GM12892 (cell line): ENCODE results near the gene IGLON5.

Source experiments
- POLR2A ChIP-seq: IDR thresholded peaks from 2 replicates; pipeline ENCODE4 v1.6.1; 2011; ENCODE audit warnings: low read depth, low read length, control low read depth
- POLR2AphosphoS5 ChIP-seq: IDR thresholded peaks from 2 replicates; pipeline ENCODE4 v1.6.1; 2011; ENCODE audit warnings: low read depth, low read length, control low read depth
- TAF1 ChIP-seq: IDR thresholded peaks from 2 replicates; pipeline ENCODE4 v1.6.1; 2011; ENCODE audit warnings: low read depth, mild to moderate bottlenecking, control low read depth, low read length, borderline replicate concordance

- TF ChIP-seq TAF1 = no peak
- TF ChIP-seq POLR2AphosphoS5 = no peak
- TF ChIP-seq POLR2A = no peak
Measured at GRCh38 chr19:51320280-51320657, 8.8 kb downstream of the IGLON5 start.
